ENCODE measurements around the gene CYTH1.

Gene CYTH1

DNA sequence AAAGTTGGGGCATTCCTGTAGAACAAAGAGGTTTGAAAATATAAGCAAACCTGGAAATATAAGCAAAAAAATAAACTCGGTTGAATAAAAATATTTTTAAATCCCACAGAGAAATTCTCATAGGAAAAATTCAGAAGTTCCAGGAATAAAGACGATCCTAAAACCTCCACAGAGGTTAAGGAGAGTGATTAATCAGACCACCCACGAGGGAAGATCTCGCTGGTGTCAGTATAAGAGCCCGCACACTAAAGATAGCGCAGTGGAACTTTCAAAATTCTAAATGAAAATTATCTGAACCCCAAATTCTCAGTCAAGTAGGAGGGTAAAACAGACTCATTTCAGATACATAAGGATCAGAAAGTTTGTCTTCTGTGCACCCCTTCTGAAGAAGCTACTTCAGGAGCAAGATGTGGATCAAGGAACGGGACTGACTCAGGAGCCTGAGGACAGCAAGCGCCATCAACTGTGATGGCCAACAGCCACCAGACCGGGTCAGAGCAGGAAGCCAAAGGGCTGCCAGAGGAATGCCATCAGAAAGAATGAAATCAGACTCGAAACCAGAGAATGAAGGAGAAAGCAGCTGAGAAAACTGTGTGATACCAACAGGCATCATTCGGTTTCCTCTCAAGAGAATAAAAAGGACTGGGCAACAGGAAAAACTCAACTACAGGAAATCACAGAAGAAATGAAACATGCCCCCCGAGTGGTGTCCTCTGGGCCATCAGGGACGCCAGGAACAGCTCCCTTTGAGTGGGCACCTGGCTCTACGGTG, 66.9 kb downstream of the CYTH1 start:
- DNase-seq (ENCODE audit: low spot score), result peak; percentile 30

- DNase-seq (ENCODE audit: low spot score), result no peak
Measured at GRCh38 chr17:78714534-78714933, 67.5 kb downstream of the CYTH1 start.

- DNase-seq (ENCODE audit: low spot score), result no peak
Measured at GRCh38 chr17:78712043-78712442, 70.0 kb downstream of the CYTH1 start.

GRCh38 chr17:78710607-78711006, 71.5 kb downstream of the CYTH1 start:
- no peak for DNase-seq (ENCODE audit: low spot score)

GRCh38 chr17:78709751-78710181, 72.3 kb downstream of the CYTH1 start:
- DNase-seq (ENCODE audit: low spot score), result no peak

DNA sequence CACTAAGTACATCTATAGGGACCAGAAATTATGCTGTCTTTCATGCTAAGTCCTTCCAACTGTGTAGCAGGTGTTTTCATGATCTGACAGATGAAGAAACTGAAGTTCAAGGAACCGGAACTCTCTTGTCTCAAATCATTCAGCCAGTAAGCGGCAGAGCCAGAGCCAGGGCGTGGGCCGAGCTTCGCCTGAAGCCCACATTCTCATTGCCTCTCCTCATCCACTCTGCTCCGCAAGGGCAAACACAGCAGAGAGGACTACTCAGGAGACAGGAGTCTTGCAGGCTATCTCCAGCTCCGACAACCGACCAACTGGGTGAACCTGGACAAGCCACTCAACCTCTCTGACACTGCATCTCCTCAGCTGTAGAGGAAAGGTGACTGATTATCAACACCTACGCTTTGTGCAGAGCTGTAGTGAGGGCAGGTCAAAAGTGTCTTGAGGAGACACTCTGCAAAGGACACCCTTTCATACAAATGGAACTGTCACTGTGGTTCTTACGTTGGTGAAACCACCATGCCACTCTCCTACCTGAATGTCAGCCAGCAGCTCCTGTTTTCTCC, 72.9 kb downstream of the CYTH1 start:
- DNase-seq (ENCODE audit: low spot score), result no peak

DNA sequence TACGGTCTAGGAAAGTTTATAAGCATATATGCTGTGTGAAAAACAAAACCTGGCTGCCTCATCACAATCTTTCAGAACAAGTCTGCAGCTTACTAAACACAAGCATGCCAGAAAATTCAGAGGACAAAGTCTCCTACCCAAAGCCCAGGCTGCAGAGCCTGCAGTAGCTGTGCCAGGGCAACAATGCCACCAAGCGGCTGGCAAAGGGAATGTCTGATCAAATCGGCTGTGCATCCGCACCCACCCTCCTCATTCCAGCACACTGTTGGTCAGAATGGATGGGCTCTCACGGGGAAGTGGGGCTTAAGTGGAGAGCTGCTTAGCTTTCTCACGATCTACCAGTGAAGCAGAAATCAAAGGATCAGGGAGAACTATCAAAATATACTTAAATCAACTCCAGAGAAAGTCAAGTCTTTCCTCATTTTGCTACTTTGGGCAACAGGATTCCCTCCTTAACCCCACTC, 73.5 kb downstream of the CYTH1 start:
- peak; percentile 93 for DNase-seq (ENCODE audit: low spot score)

DNA sequence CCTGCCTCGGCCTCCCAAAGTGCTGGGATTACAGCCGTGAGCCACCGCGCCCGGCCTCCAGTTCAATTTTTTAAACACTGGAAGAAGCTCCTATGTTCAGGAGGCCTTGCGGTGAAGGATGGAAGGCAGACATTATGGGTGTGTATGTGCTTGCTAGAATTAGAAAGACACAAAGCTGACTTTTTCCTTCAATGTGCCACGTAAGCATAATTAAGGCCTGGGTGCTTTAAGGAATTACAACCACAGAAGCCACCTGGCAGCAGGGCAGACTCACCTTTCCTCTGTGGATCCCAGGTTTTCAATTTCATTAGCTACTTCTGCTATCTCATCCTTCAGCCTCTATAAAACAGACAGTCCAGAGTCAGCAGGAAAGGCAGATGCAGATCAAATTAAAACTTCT, 74.2 kb downstream of the CYTH1 start:
- no peak for DNase-seq (ENCODE audit: low spot score)

DNA sequence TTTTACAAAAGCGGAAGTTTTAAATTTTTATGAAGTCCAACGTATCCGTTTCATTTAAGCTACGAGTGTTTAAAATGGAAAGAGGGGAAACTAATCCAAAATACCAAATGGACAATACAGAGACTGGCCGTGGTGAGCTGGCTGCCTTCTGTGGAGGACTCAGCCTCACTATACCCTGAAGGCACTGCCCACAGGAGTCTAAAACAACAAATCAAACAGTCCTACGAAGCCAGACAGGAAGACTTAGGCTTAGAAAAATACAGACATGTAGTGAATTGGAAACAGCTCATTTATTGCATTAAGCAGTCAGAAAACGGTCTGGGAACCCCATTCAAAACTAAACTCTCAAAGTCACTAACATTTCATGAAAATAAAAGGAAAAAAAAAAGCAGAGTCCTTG, 75.1 kb downstream of the CYTH1 start:
- DNase-seq (ENCODE audit: low spot score), result no peak

DNA sequence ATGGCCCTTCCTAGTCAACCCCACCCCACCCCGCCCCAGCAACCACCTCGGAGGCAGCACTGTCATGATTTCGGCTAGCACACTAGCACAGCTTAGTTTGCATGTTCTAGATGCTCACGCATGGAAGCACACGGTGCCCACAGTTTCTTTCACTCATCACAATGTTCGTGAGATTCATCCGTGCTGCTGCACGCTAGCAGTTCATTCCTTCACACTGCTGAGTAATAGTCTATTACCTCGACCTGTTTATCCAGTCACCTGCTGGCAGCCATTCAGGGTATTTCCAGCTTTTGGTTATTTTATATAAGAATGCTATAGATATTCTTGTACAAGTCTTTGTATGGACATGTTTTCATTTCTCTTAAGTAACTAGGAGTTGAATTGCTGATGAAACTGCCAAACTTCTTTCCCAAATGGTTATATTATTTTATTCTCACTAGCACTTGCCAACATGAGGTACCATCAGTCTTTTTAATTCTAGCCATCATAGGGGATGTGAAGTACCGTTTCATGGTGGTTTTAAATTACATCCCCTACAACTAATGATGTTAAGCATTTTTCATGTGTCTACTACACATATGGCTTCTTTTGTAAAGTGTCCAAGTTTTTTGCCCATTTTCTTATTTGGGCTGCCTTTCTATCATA, 75.7 kb downstream of the CYTH1 start:
- no peak for DNase-seq (ENCODE audit: low spot score)

DNA sequence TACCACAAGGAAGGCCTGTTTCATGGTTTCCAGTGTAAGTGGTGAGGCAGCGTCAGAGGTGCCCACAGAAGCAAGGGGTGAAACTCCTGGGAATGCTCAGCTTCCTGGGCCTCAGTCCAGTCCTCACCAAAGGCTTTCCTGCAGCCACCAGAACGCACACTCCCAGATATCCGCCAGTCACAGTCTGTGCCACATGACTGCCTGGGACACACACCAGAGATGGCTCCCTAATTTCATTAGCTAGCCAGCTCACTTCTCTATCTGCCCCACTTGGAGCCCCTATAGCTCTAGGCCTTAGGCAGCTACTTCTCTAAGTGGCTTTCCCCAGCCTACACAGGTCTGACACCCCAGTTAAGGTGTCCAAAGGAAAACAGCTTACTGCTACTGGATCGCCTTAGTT, 77.0 kb downstream of the CYTH1 start:
- no peak for DNase-seq (ENCODE audit: low spot score)

- no peak for DNase-seq (ENCODE audit: low spot score)
Measured at GRCh38 chr17:78704594-78704993, 77.5 kb downstream of the CYTH1 start.

- DNase-seq (ENCODE audit: low spot score), result peak; percentile 68
Measured at GRCh38 chr17:78697554-78698343, 84.3 kb downstream of the CYTH1 start.

- DNase-seq (ENCODE audit: low spot score), result no peak
Measured at GRCh38 chr17:78697122-78697521, 85.0 kb downstream of the CYTH1 start.

DNA sequence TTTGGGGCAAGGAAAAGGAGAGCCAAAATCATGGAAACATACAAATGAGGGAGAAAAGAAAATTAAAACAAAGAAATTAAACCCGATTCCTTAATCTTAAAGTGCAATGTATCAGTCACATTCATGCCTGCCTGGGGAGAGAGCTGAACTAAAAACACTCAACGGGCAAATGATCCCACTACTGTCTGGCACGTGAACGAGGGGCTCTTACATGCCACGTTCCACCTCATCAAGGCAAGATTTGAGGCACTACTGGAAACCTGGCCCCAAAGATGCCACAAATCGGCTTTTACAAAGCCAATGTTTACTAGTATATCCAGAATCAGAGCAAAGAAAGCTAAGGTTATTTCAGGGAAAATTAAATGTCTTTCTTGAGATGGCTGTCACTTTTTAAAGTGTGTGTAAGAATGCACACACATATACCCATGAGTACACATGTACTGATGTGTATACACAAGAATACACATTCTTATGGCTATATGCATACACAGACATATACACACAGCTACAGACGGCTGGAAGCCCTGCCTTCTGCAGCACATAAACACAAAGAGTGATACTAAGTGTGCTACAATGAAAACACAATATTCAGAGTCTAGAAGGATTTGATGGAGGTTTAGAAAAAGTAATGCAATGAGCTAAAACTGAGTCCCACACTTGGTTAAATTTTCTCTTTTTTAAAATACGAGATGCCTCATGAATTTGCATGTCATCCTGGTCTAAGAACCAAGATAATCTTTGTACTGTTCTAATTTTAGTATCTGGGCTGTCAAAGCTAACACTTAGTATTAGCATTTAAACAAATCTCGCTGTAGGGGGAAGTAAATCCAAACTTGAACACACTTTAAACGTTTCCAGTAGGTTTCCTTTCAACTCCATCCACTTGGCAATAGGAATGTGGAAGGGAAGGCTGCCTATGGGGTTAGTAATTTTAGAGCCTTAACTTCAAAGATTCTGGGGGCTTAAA, 85.8 kb downstream of the CYTH1 start:
- DNase-seq (ENCODE audit: low spot score), result no peak

- no peak for DNase-seq (ENCODE audit: low spot score)
Measured at GRCh38 chr17:78694805-78695531, 87.1 kb downstream of the CYTH1 start.

- no peak for DNase-seq (ENCODE audit: low spot score)
Measured at GRCh38 chr17:78693346-78694083, 88.6 kb downstream of the CYTH1 start.

DNA sequence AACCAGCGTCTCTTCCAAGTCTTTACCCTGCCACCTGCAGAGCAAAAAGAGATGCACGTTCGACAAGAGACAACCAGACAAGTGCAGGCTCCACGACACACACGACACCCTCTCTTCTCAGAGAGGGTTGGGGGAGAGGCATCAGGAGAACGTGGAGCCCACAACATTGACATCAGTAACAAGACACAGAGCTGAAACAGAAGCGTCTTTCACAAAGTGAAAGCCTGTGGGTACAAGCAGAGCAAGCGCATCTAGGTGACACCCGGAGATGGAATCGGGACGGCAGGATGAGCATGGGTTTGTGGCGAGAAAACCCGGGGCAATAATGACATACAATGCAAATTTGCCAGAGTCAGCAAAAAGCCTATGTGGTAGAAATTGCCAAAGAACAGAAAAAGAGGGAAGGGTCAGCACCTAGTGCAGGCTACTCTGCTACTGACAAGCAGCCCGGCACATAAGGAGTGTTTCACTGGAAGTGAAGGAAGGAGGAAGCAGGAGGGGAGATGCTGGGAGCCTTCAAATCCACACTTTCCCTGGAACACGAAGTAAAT, 89.5 kb downstream of the CYTH1 start:
- no peak for DNase-seq (ENCODE audit: low spot score)

GRCh38 chr17:78689029-78689428, 93.0 kb downstream of the CYTH1 start:
- DNase-seq (ENCODE audit: low spot score), result no peak

- DNase-seq (ENCODE audit: low spot score), result no peak
Measured at GRCh38 chr17:78687944-78688343, 94.1 kb downstream of the CYTH1 start.

Data from AG08395 (cell line).